Ovary (tissue), 9 donors: Measurements from ENCODE around the gene CAMK1. TPM values are rescaled to one million over a fixed set of nuclear protein-coding genes. Genes with fewer than 3 reads are reported as not detected.

Experiments used
- DNase-seq, 5 donors: peaks; one replicate each; pipeline ENCODE4 v3.0.0-alpha.2; 2019 to 2020
- H3K27ac ChIP-seq, 2 donors: fragments of 200-600 bp; one replicate each; pipeline versions ENCODE4 v1.5.1 to v1.8.0; 2019 to 2022
- H3K27me3 ChIP-seq: fragments of 200-600 bp; one replicate; pipeline ENCODE4 v1.8.0; 2022
- H3K36me3 ChIP-seq: fragments of 200-600 bp; sonication (generic); one replicate; pipeline ENCODE4 v1.5.1; 2019
- H3K4me1 ChIP-seq: one replicate; pipeline ENCODE4 v1.8.1; 2013; ENCODE audit warnings: mild to moderate bottlenecking, moderate library complexity; ENCODE audit not compliant: insufficient read depth
- H3K4me3 ChIP-seq: fragments of 200-600 bp; sonication (generic); one replicate; pipeline ENCODE4 v1.5.1; 2017
- H3K9me3 ChIP-seq, 2 donors: fragments of 200-600 bp in 1 of 2; sonication (generic) in 1 of 2; one replicate each; pipeline versions ENCODE4 v1.5.1 to v1.8.1; 2013 to 2019; ENCODE audit warnings: mild to moderate bottlenecking in 1 of 2, moderate library complexity in 1 of 2
- CTCF ChIP-seq, 3 donors: fragments of 450-650 bp in 2 of 3; fragments of 200-600 bp in 1 of 3; IDR thresholded peaks; one replicate each; pipeline versions ENCODE4 v1.5.1 to v1.8.0; 2016 to 2022; ENCODE audit warnings: antibody characterized with exemption in 3 of 3, mild to moderate bottlenecking in 1 of 3
- EP300 ChIP-seq: sonication (generic); formaldehyde crosslinking; IDR thresholded peaks from one replicate; pipeline ENCODE4 v1.6.1; 2017; ENCODE audit warnings: antibody characterized with exemption
- POLR2A ChIP-seq: fragments of 450-650 bp; IDR thresholded peaks from one replicate; pipeline ENCODE4 v1.6.1; 2017; ENCODE audit warnings: antibody characterized with exemption, mild to moderate bottlenecking, moderate library complexity
- WGBS, 3 donors: extraction: QIAGEN DNeasy Blood & Tissue Kit in 1 of 3; methylation state at CpG; one replicate each; pipeline versions ENCODE4 v1.1.5 to v1.1.7; 2013 to 2017; 5-methylcytosine and 5-hydroxymethylcytosine counted together
- intact Hi-C, 4 donors: fragments of 100-400 bp; cut with DNase I; formaldehyde crosslinking; loops; one replicate each; pipeline versions ENCODE4 v1.11.0 to v1.15.1; 2022 to 2023
- polyA plus RNA-seq, 2 donors: library from polyadenylated mRNA; stranded (reverse); fragments of 200-250 nt in 1 of 2; fragments of 350-450 nt in 1 of 2; fragmentation: Illumina TruSeq in 1 of 2; extraction: RNeasy Lipid Tissue Mini Kit (QIAGEN cat#74804) in 1 of 2; gene quantifications; one replicate each; pipeline ENCODE4 v1.2.3, GENCODE V29; 2013 to 2014
- total RNA-seq, 7 donors: library from RNA; depleted of rRNA in 2 of 7; stranded (reverse); fragments of >200 nt in 2 of 7; fragmentation: NEBNext Ultra II Directional in 3 of 7; extraction: Animal tissue kit (Norgen Biotek cat#: 25700) in 3 of 7; gene quantifications; one replicate each; pipeline versions ENCODE4 v1.1.0 to v1.2.4, GENCODE V29; 2016 to 2023
- donor health status: DM: no; HTN: no; CAD: no; lungs with moderate emphysema.
- donor health status: DM: no; HTN: no; CAD: no.
- donor health status: Bipolar disorder and iron deficiency.
- donor health status: DM: yes; HTN: yes; CAD: no.
- donor health status: DM: no; HTN: no; CAD: no.
- donor health status: DM: yes; HTN: yes; CAD: no.

The CAMK1 gene
- total and polyA plus RNA-seq, 9 donors: 34.8 to 67.3 (median 46.6) TPM

- TF ChIP-seq POLR2A (no peak), EP300 (no peak), CTCF (IDR thresholded peaks at IDR 0.05) (no peak)
- Histone ChIP-seq H3K36me3 (no peaks in the 10 kb centered on the region), H3K4me1 (no peaks in the 10 kb centered on the region), H3K27ac (no peak overlapping the region), H3K4me3 (no peak overlapping the region), H3K27me3 (no peaks in the 10 kb centered on the region), H3K9me3 (no peaks in the 10 kb centered on the region)
- DNase-seq: no peak
- intact Hi-C loops: no loop called here
- 35 to 57% (median 38%) methylated on average over 7 of the region's 7 CpGs for WGBS, 3 donors
Observed at GRCh38 chr3:9721015-9721699, 48.6 kb downstream of the CAMK1 start.

DNA sequence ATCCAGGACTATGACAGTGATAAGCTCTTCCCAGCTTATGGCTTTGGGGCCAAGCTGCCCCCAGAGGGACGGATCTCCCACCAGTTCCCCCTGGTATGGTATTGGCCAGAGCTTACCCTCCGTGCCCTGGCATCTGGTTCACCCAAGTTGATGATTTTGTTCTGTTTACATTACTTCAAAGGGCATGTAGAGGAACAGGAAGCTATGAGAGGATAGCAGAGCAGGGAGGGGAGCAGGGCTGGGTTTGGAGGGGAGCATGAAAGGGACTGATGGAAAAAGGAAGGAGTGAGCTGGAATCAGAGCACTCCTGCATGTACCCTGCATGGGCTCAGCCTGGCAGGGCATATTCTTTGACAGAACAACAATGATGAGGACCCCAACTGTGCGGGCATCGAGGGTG, 51.6 kb downstream of the CAMK1 start:
- intact Hi-C loops: no loop called here

DNA sequence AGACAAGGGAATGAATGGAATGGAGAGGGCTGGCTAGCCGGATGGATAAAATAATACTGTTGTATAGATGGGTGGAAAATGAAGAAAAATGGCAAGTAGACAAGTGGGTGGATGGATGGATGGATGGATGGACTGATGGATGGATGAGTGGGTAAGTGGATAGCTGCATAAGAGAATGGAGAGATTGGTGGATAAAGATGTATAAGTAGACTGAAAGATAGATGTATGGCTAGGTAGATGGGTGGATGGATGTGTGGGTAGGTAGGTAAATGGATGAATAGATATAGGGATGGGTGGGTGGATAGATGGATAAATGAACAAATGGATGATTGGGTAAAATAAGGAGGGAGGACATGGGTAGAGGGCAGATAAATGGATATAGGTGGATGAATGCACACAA, 52.2 kb downstream of the CAMK1 start:
- intact Hi-C loops: no loop called here
- no peaks in the 10 kb centered on the region for H3K27me3 ChIP-seq
- no peak for TF ChIP-seq POLR2A
- TF ChIP-seq CTCF (IDR thresholded peaks at IDR 0.05): no peak
- no peak for TF ChIP-seq EP300
- H3K4me1 ChIP-seq: no peaks in the 10 kb centered on the region
- no peak overlapping the region for H3K27ac ChIP-seq
- WGBS, 3 donors: 87 to 89% (median 89%) methylated on average over 1 of the region's 1 CpG
- no peak overlapping the region for H3K4me3 ChIP-seq
- no peaks in the 10 kb centered on the region for H3K36me3 ChIP-seq
- no peaks in the 10 kb centered on the region for H3K9me3 ChIP-seq
- no peak for DNase-seq

More for the DNA sequence above, 51.6 kb downstream of the CAMK1 start:
- Histone ChIP-seq H3K36me3 (no peaks in the 10 kb centered on the region), H3K9me3 (no peaks in the 10 kb centered on the region), H3K4me1 (no peaks in the 10 kb centered on the region), H3K27me3 (no peaks in the 10 kb centered on the region), H3K27ac (no peak overlapping the region), H3K4me3 (no peak overlapping the region)
- DNase-seq: no peak
- WGBS, 3 donors: 74 to 80% (median 75%) methylated on average over 4 of the region's 4 CpGs
- TF ChIP-seq EP300 (no peak), CTCF (IDR thresholded peaks at IDR 0.05) (no peak), POLR2A (no peak)

DNA sequence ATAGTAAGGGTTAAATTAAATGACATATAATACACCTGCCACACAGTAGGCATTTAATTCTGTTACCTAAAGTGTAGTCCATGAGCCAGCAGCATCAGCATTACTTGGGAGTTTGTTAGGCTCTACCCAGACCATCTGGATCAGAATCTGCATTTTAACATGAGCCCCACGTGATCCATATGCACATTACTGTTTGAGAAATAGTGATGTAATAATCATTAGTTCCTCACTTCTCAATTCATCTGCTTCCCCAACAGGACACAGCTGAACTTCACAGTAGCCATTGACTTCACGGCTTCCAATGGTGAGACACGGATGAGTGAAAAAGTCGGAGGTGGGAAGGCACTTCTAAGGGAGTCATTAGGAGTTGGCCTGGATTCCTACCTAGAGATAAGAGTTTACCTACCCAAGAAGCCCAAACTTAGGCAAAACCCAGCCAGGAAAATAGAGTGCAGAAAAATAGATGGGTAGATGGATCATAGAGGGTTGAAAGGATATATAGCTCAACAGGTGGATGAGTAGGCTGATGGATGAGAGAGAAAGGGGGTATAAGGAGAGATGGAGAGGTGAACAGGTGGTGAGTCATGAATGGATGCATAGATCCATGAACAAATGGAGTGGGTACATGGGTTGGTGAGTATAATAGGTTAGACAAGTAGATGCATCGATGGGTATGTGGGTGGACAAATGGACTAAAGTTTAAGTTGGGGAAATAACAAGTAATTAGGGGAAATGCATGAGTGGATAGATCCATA, 52.8 kb downstream of the CAMK1 start:
- DNase-seq: no peak
- TF ChIP-seq CTCF (IDR thresholded peaks at IDR 0.05): no peak
- no peak for TF ChIP-seq POLR2A
- no peak for TF ChIP-seq EP300
- Histone ChIP-seq H3K9me3 (no peaks in the 10 kb centered on the region), H3K27me3 (no peaks in the 10 kb centered on the region), H3K36me3 (no peaks in the 10 kb centered on the region), H3K27ac (no peak overlapping the region), H3K4me3 (no peak overlapping the region), H3K4me1 (no peaks in the 10 kb centered on the region)
- intact Hi-C loops: no loop called here
- 73 to 91% (median 77%) methylated on average over 5 of the region's 5 CpGs for WGBS, 3 donors
